ENCODE measurements around the gene SLC3A2.

DNA sequence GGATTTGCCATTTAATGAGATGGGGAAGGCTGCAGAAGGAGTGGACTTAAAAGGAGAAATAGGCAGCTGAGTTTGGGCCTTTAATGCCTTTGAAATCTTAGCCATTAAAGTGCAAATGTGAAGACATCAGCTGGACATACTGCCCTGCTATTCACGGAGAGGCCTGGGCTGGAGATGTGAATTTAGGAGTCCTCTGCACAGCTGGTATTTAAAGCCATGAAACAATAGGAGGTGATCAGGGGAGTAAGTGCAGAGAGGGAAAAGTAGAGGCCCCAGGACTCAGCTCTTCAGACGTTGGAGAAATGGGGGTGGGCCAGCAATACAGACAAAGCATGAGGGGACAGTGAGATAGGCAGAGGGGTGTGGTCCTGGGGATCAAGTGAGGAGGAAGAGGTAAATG, 16.6 kb downstream of the SLC3A2 start:
- no peak for TF ChIP-seq POLR2A (IDR thresholded peaks at IDR 0.05)
- TF ChIP-seq, protein P1, sequence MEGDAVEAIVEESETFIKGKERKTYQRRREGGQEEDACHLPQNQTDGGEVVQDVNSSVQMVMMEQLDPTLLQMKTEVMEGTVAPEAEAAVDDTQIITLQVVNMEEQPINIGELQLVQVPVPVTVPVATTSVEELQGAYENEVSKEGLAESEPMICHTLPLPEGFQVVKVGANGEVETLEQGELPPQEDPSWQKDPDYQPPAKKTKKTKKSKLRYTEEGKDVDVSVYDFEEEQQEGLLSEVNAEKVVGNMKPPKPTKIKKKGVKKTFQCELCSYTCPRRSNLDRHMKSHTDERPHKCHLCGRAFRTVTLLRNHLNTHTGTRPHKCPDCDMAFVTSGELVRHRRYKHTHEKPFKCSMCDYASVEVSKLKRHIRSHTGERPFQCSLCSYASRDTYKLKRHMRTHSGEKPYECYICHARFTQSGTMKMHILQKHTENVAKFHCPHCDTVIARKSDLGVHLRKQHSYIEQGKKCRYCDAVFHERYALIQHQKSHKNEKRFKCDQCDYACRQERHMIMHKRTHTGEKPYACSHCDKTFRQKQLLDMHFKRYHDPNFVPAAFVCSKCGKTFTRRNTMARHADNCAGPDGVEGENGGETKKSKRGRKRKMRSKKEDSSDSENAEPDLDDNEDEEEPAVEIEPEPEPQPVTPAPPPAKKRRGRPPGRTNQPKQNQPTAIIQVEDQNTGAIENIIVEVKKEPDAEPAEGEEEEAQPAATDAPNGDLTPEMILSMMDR (IDR thresholded peaks at IDR 0.05): no peak
